ENCODE results near the gene RELL1.

DNA sequence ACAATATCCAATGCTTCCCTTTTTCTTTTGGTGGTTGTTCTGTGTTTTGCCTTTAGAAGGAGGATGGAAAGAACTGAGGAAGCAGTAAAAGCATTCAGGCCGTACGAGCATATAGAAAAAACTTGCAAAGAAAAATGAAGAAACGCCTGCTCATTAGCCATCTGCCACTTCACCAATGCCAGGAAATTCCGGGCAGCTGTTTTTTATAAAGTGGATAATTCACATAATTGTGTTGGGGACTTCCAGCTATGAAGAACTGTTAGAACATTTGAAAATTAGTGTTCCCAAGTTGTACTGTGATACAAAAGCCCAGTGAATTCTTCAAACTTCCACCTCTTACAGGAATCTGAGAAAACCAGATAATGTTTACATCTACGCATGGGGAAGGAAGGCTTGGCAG, 11.7 kb downstream of the RELL1 start:
- TF ChIP-seq, protein P1, sequence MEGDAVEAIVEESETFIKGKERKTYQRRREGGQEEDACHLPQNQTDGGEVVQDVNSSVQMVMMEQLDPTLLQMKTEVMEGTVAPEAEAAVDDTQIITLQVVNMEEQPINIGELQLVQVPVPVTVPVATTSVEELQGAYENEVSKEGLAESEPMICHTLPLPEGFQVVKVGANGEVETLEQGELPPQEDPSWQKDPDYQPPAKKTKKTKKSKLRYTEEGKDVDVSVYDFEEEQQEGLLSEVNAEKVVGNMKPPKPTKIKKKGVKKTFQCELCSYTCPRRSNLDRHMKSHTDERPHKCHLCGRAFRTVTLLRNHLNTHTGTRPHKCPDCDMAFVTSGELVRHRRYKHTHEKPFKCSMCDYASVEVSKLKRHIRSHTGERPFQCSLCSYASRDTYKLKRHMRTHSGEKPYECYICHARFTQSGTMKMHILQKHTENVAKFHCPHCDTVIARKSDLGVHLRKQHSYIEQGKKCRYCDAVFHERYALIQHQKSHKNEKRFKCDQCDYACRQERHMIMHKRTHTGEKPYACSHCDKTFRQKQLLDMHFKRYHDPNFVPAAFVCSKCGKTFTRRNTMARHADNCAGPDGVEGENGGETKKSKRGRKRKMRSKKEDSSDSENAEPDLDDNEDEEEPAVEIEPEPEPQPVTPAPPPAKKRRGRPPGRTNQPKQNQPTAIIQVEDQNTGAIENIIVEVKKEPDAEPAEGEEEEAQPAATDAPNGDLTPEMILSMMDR (conservative IDR thresholded peaks at IDR 0.05) = no peak
- no peak for TF ChIP-seq ZFX (IDR thresholded peaks at IDR 0.05)
